Bronchial epithelial cell (primary cell): ENCODE data around the gene PTEN. TPM values are rescaled to one million over a fixed set of nuclear protein-coding genes. Genes with fewer than 3 reads are reported as not detected.
A peak's percentile ranks its signal among the peaks of the same experiment; 100 is the strongest.

Experiments used
- DNase-seq: peaks from one replicate; pipeline ENCODE4 v3.0.0-alpha.2; 2010; ENCODE audit warnings: low read depth
- FAIRE-seq: peaks from 2 replicates; lab custom pipeline; 2011; peaks lifted over from hg19 to GRCh38; lab: Jason Lieb, UNC
- H3K27me3 ChIP-seq: 2 replicates; pipeline ENCODE4 v1.5.1; 2011; ENCODE audit warnings: low read length; ENCODE audit not compliant: control insufficient read depth, insufficient read depth
- H3K36me3 ChIP-seq: 2 replicates; pipeline ENCODE4 v1.5.1; 2011; ENCODE audit warnings: low read length; ENCODE audit not compliant: control insufficient read depth, insufficient read depth
- H3K4me3 ChIP-seq: 2 replicates; pipeline ENCODE4 v1.5.1; 2011; ENCODE audit warnings: mild to moderate bottlenecking, low read depth, low read length, control low read depth
- total RNA-seq: library from RNA; depleted of rRNA; stranded (reverse); fragments of >200 nt; gene quantifications from 2 replicates; pipeline ENCODE4 v1.2.1, GENCODE V29; 2014
- TF ChIP-seq, protein P1 (sequence below): IDR thresholded peaks from 2 replicates; pipeline ENCODE4 v1.5.1; 2011; ENCODE audit warnings: mild to moderate bottlenecking, moderate library complexity, low read length, control low read depth, inconsistent platforms; ENCODE audit not compliant: insufficient read depth, severe bottlenecking

PTEN gene
- total RNA-seq, 1 donor from 2014 or later = 90.0 TPM

DNA sequence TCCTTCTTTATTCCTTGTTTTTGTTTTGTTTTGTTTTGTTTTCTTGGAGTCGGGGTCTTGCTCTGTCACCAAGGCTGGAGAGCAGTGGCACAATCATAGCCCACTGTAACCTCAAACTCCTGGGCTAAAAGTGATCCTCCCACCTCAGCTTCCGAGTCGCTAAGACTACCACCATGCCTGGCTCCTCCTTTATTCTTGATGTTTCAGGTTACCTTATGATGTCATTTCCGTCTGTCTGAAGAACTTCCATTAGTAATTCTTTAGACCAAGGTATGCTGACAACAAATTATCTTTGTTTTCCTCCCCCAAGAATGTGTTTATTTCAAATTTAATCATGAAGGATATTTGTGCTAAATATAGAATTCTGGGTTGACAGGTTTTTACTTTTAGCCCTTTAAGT, 27.3 kb upstream of the PTEN start:
- no peak overlapping the region for H3K4me3 ChIP-seq
- FAIRE-seq (no peak), DNase-seq (peak; percentile 26)
- H3K27me3 ChIP-seq = no peaks in the 10 kb centered on the region
- no peaks in the 10 kb centered on the region for H3K36me3 ChIP-seq
- TF ChIP-seq, protein P1, sequence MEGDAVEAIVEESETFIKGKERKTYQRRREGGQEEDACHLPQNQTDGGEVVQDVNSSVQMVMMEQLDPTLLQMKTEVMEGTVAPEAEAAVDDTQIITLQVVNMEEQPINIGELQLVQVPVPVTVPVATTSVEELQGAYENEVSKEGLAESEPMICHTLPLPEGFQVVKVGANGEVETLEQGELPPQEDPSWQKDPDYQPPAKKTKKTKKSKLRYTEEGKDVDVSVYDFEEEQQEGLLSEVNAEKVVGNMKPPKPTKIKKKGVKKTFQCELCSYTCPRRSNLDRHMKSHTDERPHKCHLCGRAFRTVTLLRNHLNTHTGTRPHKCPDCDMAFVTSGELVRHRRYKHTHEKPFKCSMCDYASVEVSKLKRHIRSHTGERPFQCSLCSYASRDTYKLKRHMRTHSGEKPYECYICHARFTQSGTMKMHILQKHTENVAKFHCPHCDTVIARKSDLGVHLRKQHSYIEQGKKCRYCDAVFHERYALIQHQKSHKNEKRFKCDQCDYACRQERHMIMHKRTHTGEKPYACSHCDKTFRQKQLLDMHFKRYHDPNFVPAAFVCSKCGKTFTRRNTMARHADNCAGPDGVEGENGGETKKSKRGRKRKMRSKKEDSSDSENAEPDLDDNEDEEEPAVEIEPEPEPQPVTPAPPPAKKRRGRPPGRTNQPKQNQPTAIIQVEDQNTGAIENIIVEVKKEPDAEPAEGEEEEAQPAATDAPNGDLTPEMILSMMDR = no peak

DNA sequence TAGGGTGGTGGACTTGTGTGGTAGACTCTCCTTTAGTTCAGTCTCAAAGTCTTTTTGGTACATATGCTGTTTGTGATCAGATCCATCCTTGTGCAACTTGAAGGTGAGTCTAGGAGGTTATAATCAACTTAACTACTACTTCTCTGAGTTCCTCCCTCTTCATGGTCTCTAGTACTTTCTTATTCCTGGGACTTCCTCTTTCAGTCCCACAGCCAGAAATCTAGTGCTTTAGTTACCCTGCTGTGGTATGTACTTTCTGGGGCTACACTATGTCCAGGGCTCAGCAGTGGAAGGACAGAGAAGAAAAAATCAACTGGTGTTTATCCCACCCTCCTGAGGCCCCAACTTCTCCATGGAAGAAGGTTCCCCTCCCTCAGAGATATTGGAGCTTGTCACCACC, 26.0 kb upstream of the PTEN start:
- FAIRE-seq (no peak), DNase-seq (no peak)
- no peak overlapping the region for H3K4me3 ChIP-seq
- no peaks in the 10 kb centered on the region for H3K36me3 ChIP-seq
- TF ChIP-seq, protein P1 = no peak
- no peaks in the 10 kb centered on the region for H3K27me3 ChIP-seq

DNA sequence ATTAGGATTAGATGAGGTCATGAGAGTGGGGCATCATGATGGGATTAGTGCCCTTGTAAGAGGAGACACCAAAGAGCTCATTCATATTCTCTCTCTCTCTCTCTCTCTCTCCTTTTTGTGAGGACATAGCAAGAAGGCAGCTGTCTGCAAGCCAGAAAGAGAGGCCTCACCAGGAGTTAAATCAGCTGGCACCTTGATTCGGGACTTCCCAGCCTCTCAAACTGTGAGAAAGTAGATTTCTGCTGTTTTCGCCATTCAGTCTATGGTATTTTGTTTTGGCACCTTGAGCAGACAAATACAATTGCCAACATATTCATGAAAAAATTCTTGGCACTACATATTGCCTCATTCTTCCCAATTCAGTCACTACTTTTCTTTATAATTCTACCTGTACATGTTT, 24.8 kb upstream of the PTEN start:
- FAIRE-seq (no peak), DNase-seq (no peak)
- no peaks in the 10 kb centered on the region for H3K36me3 ChIP-seq
- H3K4me3 ChIP-seq = no peak overlapping the region
- TF ChIP-seq, protein P1 = no peak
- H3K27me3 ChIP-seq = no peaks in the 10 kb centered on the region

DNA sequence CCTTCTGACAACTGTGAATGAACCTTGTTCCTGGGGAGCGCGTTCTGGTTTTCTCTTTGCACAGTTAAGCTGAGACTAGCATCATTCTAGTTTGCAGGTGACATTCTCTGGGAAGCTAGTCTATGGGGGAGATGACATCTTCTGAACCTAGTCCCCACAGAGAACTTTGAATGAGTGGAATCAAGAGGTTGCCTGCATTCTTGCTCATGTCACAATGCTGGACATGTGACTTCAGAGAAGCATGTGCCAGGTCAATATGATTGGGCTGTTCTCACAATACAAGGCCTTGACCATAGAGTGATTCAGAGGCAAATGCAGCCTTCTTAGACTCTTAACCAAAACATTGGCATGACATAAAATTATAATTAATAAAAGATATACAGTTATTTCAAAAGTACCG, 22.2 kb upstream of the PTEN start:
- Histone ChIP-seq H3K36me3 (no peaks in the 10 kb centered on the region), H3K4me3 (no peak overlapping the region), H3K27me3 (no peaks in the 10 kb centered on the region)
- FAIRE-seq (no peak), DNase-seq (no peak)
- TF ChIP-seq, protein P1 = no peak

DNA sequence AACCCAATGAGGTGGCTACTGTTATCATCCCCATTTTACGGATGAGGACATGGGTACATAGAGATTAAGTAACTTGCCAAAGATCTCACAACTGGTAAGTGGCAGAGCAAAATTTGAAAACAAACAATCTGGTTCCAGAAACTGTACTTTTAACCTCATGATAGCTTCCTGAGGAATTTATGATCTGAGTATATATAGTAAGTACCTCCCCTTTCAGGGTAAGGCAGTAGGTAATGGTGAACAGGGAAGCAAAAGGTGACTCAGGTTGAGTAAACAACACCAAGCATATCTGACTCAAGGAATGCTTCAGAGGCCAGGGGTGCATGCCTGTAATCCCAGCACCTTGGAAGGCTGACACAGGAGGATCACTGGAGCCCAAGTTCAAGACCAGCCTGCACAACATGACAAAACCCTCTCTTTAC, 21.2 kb upstream of the PTEN start:
- Histone ChIP-seq H3K36me3 (no peaks in the 10 kb centered on the region), H3K27me3 (no peaks in the 10 kb centered on the region), H3K4me3 (no peak overlapping the region)
- FAIRE-seq = peak; percentile 52
- TF ChIP-seq, protein P1 = no peak
- DNase-seq = peak; percentile 98

DNA sequence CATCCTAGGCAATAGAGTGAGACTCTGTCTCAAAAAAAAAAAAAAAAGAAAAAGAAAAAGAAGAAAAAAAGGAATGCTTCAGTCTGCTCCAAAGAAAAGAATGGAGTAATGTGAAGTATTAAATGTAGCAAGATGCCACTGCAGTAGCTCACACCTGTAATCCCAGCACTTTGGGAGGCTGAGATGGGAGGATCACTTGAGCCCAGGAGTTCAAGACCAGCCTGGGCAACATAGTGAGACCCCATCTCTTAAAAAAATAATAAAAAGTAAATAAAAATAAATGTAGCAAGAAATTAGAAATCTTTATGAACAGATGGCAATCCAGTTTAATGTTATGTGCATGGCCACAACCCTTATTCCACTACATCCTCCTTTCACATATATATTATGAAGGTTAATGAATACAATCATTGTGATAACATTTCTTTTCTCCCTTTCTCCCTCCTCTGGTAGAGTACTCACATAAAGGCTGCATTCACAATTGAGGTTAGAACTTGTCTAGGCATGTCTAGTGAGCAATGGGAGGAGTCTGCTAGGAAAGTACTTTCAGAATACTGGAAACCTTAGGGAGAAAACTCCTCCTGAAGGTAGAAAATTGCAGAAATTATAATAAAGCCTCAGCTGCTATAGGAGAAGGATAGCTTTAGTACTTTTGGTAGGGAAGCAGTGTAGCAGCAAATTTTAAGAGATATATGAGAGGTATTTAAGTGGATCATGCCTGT, 20.5 kb upstream of the PTEN start:
- Histone ChIP-seq H3K4me3 (no peak overlapping the region), H3K27me3 (no peaks in the 10 kb centered on the region), H3K36me3 (no peaks in the 10 kb centered on the region)
- FAIRE-seq (no peak), DNase-seq (peak; percentile 88)
- TF ChIP-seq, protein P1 = no peak
